Kidney (tissue), 14 donors: Measurements from ENCODE around the gene TACC2. TPM values are rescaled to one million over a fixed set of nuclear protein-coding genes. Genes with fewer than 3 reads are reported as not detected.
A peak's percentile ranks its signal among the peaks of the same experiment; 100 is the strongest.

Source experiments
- DNase-seq, 5 donors: peaks; one replicate each; pipeline ENCODE4 v3.0.0-alpha.2; 2013 to 2020
- FAIRE-seq: peaks from 2 replicates; lab custom pipeline; 2012; peaks lifted over from hg19 to GRCh38; lab: Jason Lieb, UNC
- H3K27ac ChIP-seq, 2 donors: one replicate each; pipeline ENCODE4 v1.7.0; 2013; ENCODE audit warnings: low read depth in 2 of 2, low read length in 2 of 2, inconsistent platforms in 1 of 2
- H3K27me3 ChIP-seq: one replicate; pipeline ENCODE4 v1.7.1; 2013; ENCODE audit warnings: low read length, inconsistent platforms; ENCODE audit not compliant: control insufficient read depth, insufficient read depth
- H3K36me3 ChIP-seq, 3 donors: one replicate each; pipeline versions ENCODE4 v1.7.0 to v1.7.1; 2013; ENCODE audit warnings: low read length in 3 of 3, control low read depth in 1 of 3, inconsistent platforms in 1 of 3; ENCODE audit not compliant: insufficient read depth in 3 of 3, control insufficient read depth in 2 of 3
- H3K4me1 ChIP-seq, 3 donors: one replicate each; pipeline versions ENCODE4 v1.7.0 to v1.7.1; 2013; ENCODE audit warnings: low read length in 3 of 3, inconsistent platforms in 1 of 3, low read depth in 1 of 3; ENCODE audit not compliant: control insufficient read depth in 2 of 3, insufficient read depth in 2 of 3
- H3K4me3 ChIP-seq, 3 donors: one replicate each; pipeline versions ENCODE4 v1.7.0 to v1.8.1; 2013; ENCODE audit warnings: low read length in 3 of 3, control low read depth in 1 of 3, inconsistent platforms in 1 of 3
- H3K9ac ChIP-seq, 3 donors: one replicate each; pipeline versions ENCODE4 v1.7.0 to v1.7.1; 2013; ENCODE audit warnings: low read length in 3 of 3, control low read depth in 1 of 3, inconsistent platforms in 1 of 3
- H3K9me3 ChIP-seq, 3 donors: one replicate each; pipeline versions ENCODE4 v1.7.0 to v1.7.1; 2013; ENCODE audit warnings: low read length in 3 of 3, control low read depth in 1 of 3, inconsistent platforms in 1 of 3; ENCODE audit not compliant: control insufficient read depth in 2 of 3, insufficient read depth in 1 of 3
- CTCF ChIP-seq: IDR thresholded peaks from 3 replicates; pipeline ENCODE4 v1.5.1; 2012; ENCODE audit warnings: mild to moderate bottlenecking, moderate library complexity, borderline replicate concordance; ENCODE audit not compliant: insufficient read depth; ENCODE audit errors: extremely low read depth
- intact Hi-C: fragments of 100-400 bp; cut with DNase I; formaldehyde crosslinking; loops from one replicate; pipeline ENCODE4 v1.11.1; 2022
- polyA plus RNA-seq: library from polyadenylated mRNA; stranded (reverse); fragments of 350-450 nt; fragmentation: Illumina TruSeq; extraction: RNeasy Lipid Tissue Mini Kit (QIAGEN cat#74804); gene quantifications from one replicate; pipeline ENCODE4 v1.2.3, GENCODE V29; 2014; ENCODE audit warnings: low read depth, low replicate concordance; ENCODE audit not compliant: insufficient read depth
- total RNA-seq: library from RNA; stranded (reverse); fragmentation: NEBNext Ultra II Directional; extraction: Animal tissue kit (Norgen Biotek cat#: 25700); gene quantifications from one replicate; pipeline ENCODE4 v1.2.1, GENCODE V29; 2021
- donor health status: control.
- donor health status: control.
- donor health status: control.
- donor health status: control.
- donor health status: control.
- donor health status: DM: yes; HTN: yes; CAD: no.
- donor health status: Normal renal cell carcinoma (clear cell type).

Gene TACC2
- total and polyA plus RNA-seq, 2 donors from 2014 or later: 36.4 to 81.0 TPM

GRCh38 chr10:122158362-122158761 is 169.4 kb downstream of the TACC2 start:
- H3K9ac ChIP-seq: no peak overlapping the region
- intact Hi-C loops: no loop called here
- no peak for TF ChIP-seq CTCF
- FAIRE-seq (no peak), DNase-seq (no peak)
- H3K27ac ChIP-seq: no peak overlapping the region
- no peaks in the 10 kb centered on the region for H3K9me3 ChIP-seq
- peaks cover 0 to 6% (median 0%) of the 10 kb centered on the region in 3 donors for H3K4me1 ChIP-seq
- H3K27me3 ChIP-seq: no peaks in the 10 kb centered on the region
- no peaks in the 10 kb centered on the region for H3K36me3 ChIP-seq
- no peak overlapping the region for H3K4me3 ChIP-seq

- FAIRE-seq (no peak), DNase-seq (no peak)
- H3K9me3 ChIP-seq: no peaks in the 10 kb centered on the region
- H3K27ac ChIP-seq: no peak overlapping the region
- H3K27me3 ChIP-seq: no peaks in the 10 kb centered on the region
- H3K4me3 ChIP-seq: no peak overlapping the region
- intact Hi-C loops: no loop called here
- TF ChIP-seq CTCF: no peak
- peaks cover 0 to 11% (median 0%) of the 10 kb centered on the region in 3 donors for H3K4me1 ChIP-seq
- H3K9ac ChIP-seq: no peak overlapping the region
- no peaks in the 10 kb centered on the region for H3K36me3 ChIP-seq
Measured at GRCh38 chr10:122159141-122159970, 170.4 kb downstream of the TACC2 start.

- no peak overlapping the region for H3K9ac ChIP-seq
- no peaks in the 10 kb centered on the region for H3K9me3 ChIP-seq
- H3K4me3 ChIP-seq: no peak overlapping the region
- intact Hi-C loops: no loop called here
- no peak overlapping the region for H3K27ac ChIP-seq
- no peaks in the 10 kb centered on the region for H3K27me3 ChIP-seq
- peak in 1 of 5 donors; percentile 22 for DNase-seq
- no peak for TF ChIP-seq CTCF
- peaks cover 0 to 17% (median 3%) of the 10 kb centered on the region in 3 donors for H3K4me1 ChIP-seq
- FAIRE-seq: no peak
- no peaks in the 10 kb centered on the region for H3K36me3 ChIP-seq
Measured at GRCh38 chr10:122161795-122162194, 172.8 kb downstream of the TACC2 start.
